ENCODE measurements around the gene ITGA1.
"Not testable (repeated sequence)": the region's sequence is repeated elsewhere in the genome, so short reads cannot be mapped to it uniquely, and the experiment has no call there.

The ITGA1 gene

DNA sequence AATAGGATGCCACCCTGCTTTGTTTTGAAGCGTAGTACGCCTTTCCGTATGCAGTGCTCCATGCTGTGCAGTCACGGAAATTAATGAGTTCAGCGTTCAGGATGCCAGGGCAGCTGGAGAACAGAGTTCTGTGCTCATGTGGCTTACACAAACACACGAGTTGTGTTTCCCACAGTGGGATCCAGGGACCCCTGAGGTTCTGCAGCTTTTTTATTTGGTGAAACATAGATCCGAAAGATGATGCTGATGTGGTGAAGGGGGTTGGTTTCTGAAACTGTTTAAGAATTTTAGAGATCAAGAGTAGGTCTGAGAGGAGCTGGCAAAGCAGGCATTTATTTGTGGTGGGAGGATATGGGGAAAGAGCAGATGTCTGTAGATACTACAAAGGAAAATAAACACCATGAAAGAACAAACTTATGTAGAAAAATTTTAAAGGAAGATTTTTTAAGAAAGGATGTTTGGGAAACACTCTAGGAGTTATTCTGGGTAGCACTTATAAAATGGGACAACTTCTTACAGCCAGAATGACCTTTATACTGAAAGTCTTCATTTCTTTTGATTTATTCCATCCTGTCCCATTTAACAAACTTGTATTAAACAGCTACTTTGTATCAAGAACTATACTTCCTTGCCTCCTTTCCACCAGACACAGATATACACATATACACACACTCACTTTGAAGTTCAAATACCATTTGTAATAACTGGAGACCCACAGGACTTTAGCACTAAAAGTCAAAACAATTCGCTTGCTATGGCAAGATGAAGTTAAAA is 52.7 kb downstream of the ITGA1 start:
- TF ChIP-seq, protein P1, sequence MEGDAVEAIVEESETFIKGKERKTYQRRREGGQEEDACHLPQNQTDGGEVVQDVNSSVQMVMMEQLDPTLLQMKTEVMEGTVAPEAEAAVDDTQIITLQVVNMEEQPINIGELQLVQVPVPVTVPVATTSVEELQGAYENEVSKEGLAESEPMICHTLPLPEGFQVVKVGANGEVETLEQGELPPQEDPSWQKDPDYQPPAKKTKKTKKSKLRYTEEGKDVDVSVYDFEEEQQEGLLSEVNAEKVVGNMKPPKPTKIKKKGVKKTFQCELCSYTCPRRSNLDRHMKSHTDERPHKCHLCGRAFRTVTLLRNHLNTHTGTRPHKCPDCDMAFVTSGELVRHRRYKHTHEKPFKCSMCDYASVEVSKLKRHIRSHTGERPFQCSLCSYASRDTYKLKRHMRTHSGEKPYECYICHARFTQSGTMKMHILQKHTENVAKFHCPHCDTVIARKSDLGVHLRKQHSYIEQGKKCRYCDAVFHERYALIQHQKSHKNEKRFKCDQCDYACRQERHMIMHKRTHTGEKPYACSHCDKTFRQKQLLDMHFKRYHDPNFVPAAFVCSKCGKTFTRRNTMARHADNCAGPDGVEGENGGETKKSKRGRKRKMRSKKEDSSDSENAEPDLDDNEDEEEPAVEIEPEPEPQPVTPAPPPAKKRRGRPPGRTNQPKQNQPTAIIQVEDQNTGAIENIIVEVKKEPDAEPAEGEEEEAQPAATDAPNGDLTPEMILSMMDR (conservative IDR thresholded peaks at IDR 0.05): no peak
- no peak overlapping the region for H3K27ac ChIP-seq

DNA sequence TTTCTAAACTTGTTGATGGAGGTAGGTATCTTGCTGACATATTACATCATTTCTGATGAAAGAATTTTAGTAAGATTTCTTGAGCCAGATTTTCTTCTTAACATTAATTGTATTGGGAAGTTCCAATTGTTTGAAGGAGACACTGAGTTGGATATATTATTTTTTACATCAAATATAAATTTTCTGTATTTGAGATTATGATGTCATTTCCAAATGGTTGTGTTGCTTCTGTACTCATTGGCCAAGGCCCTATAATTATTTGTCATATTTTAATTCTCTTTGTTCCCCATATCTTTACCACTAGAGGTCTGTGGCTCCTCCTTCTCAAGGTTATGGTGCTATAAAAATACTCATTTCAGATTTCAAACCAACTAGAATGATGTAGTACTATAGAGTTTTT is 53.4 kb downstream of the ITGA1 start:
- TF ChIP-seq, protein P1 (conservative IDR thresholded peaks at IDR 0.05): no peak
- H3K27ac ChIP-seq: no peak overlapping the region

DNA sequence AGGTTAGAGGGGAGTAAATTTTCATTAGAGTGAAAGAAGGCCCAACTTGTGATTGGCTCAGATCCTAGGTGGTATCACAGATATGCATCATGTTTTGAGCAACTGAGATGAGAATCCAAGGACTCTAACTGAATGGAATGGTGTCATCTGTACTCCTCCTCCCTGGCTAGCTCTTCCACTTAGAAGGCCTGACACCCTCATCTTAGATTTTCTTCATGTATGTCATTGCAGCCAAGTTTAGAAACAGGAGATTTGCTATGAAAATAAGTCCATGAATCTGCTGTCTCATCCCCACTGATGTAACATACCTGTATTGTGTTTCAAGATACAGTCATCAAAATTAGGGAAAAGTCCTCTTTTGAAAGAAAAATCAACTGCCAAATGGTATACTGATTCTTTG is 54.4 kb downstream of the ITGA1 start:
- TF ChIP-seq, protein P1 (conservative IDR thresholded peaks at IDR 0.05): no peak

DNA sequence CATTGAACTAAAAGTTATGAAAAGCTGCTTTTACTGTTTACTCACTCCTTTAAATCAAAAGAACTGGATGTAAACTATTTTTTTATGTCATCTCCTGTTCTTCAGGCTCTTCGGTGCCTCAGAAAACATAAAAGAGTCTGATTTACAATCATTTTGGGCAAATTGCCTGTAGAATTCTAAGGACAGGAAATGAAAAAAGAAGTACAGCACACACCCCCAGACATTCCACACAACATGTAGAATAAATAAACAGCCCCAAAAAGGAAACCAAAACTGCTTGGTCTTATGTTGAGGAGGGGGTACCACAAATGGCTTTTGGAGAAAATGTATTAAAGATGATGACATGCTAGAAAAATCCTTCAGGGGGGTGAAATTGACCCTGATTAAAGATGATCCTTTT is 57.2 kb downstream of the ITGA1 start:
- TF ChIP-seq, protein P1 (conservative IDR thresholded peaks at IDR 0.05): no peak
- H3K27ac ChIP-seq: no peak overlapping the region

More for the DNA sequence above, 54.4 kb downstream of the ITGA1 start:
- no peak overlapping the region for H3K27ac ChIP-seq

DNA sequence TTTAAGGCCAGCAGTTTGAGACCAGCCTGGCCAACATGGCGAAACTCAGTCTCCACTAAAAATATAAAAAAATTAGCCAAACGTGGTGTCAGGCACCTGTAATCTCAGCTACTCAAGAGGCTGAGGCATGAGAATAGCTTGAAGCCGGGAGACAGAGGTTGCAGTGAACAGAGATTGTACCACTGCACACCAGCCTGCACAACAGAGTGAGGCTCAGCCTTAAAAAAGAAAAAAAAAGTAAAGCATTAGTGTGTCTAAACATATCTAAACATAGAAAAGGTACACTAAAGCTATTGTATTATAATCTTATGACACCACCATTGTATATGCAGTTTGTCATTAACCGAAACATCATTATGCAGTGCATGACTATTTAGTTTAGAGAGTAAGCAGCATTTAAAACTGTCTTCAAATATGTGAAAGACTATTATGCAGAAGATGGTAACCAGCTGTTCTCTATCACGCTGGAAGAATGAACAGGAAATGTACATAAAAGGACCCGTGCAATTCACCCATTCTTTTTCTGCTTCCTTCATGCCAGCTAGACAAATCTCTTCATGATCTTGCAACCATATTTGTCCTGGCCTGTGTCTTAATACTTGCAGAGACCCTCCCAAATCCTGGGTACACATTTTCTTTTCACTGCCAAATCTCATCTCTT is 58.6 kb downstream of the ITGA1 start:
- no peak overlapping the region for H3K27ac ChIP-seq
- TF ChIP-seq, protein P1 (conservative IDR thresholded peaks at IDR 0.05): no peak

DNA sequence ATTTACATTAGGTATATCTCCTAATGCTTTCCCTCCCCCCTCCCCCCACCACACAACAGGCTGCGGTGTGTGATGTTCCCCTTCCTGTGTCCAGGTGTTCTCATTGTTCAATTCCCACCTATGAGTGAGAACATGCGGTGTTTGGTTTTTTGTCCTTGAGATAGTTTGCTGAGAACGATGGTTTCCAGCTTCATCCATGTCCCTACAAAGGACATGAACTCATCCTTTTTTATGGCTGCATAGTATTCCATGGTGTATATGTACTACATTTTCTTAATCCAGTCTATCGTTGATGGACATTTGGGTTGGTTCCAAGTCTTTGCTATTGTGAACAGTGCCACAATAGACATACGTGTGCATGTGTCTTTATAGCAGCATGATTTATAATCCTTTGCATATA is 61.0 kb downstream of the ITGA1 start:
- H3K27ac ChIP-seq: not testable (repeated sequence)

DNA sequence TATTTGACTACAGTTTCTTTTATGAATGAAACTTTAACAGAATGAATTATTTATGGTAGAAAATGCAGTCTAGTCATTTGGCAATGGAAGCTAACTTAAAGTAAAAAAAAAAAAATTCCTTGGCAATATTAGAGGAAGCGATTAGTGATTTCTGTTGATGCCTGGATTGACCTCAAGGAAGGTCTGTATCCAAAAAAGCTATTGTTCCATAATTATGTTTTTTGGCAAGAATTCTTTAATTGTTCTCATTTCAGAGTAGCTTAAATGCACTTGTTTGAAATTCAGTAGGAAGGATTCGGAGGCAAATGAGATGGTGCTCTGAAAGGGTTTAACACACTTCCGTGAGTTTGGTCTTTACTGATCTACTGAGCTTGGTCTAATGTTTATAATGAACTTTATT is 61.8 kb downstream of the ITGA1 start:
- no peak overlapping the region for H3K27ac ChIP-seq
- TF ChIP-seq, protein P1 (conservative IDR thresholded peaks at IDR 0.05): no peak

DNA sequence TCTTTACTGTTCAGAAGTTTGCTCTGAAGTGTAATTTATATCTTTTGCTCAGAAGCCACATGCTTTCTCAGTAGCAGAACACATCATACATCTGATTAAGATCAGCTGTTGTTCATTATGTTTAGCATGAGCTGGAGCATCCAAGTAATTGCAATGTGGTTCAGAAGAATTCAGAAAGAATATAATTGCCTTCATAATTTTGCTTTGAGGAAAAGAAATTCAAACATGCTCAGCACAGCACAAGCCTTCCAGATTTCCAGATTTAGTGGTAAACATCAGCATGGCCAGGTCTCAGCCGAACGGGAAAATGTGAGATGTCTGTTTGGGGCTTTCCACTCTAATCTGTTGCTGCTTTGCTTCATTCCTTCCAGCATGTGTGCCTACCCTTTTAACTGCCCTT is 65.9 kb downstream of the ITGA1 start:
- no peak overlapping the region for H3K27ac ChIP-seq
- TF ChIP-seq, protein P1 (conservative IDR thresholded peaks at IDR 0.05): no peak
